ENCODE measurements around the gene PRORP. TPM values are rescaled to one million over a fixed set of nuclear protein-coding genes. Genes with fewer than 3 reads are reported as not detected.

Gene PRORP
- total and polyA plus RNA-seq, 2 of the 13 experiments (the other 11 are each of a cell fraction or from before 2014, with no cell fraction given) = 48.9 to 88.7 TPM

GRCh38 chr14:35121887-35122695 is at the start of gene PRORP, which contains the start of gene PPP2R3C (continued):
- TF ChIP-seq, protein P1, sequence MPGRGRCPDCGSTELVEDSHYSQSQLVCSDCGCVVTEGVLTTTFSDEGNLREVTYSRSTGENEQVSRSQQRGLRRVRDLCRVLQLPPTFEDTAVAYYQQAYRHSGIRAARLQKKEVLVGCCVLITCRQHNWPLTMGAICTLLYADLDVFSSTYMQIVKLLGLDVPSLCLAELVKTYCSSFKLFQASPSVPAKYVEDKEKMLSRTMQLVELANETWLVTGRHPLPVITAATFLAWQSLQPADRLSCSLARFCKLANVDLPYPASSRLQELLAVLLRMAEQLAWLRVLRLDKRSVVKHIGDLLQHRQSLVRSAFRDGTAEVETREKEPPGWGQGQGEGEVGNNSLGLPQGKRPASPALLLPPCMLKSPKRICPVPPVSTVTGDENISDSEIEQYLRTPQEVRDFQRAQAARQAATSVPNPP (CRISPR knock-in tag; IDR thresholded peaks at IDR 0.05) = peak; percentile 85; the same call in 1 of the 2 replicates
- TF ChIP-seq MXI1 (IDR thresholded peaks at IDR 0.05; ENCODE audit: borderline replicate concordance, low read depth, low read length) = peak; percentile 56; the same call in 2 of the 3 replicates
- TF ChIP-seq FOXO1 (CRISPR knock-in tag; IDR thresholded peaks at IDR 0.05) = peak; percentile 86
- peak; percentile 87; the same call in 1 of the 2 replicates for TF ChIP-seq ZNF138 (CRISPR knock-in tag; IDR thresholded peaks at IDR 0.05; ENCODE audit: low read depth)
- no peak; the same call in 1 of the 2 replicates for TF ChIP-seq DNMT3B (CRISPR knock-in tag; conservative IDR thresholded peaks at IDR 0.05)
- TF ChIP-seq, protein P2, sequence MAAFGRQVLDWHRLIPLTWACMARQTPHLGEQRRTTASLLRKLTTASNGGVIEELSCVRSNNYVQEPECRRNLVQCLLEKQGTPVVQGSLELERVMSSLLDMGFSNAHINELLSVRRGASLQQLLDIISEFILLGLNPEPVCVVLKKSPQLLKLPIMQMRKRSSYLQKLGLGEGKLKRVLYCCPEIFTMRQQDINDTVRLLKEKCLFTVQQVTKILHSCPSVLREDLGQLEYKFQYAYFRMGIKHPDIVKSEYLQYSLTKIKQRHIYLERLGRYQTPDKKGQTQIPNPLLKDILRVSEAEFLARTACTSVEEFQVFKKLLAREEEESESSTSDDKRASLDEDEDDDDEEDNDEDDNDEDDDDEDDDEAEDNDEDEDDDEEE (CRISPR knock-in tag; IDR thresholded peaks at IDR 0.05) = peak; percentile 88
- TF ChIP-seq BORCS8-MEF2B (CRISPR knock-in tag; IDR thresholded peaks at IDR 0.05) = peak; percentile 8; the same call in 1 of the 2 replicates
- peak; percentile 99 for TF ChIP-seq ZNF670 (CRISPR knock-in tag; IDR thresholded peaks at IDR 0.05; ENCODE audit: borderline replicate concordance)
- TF ChIP-seq, protein P3, sequence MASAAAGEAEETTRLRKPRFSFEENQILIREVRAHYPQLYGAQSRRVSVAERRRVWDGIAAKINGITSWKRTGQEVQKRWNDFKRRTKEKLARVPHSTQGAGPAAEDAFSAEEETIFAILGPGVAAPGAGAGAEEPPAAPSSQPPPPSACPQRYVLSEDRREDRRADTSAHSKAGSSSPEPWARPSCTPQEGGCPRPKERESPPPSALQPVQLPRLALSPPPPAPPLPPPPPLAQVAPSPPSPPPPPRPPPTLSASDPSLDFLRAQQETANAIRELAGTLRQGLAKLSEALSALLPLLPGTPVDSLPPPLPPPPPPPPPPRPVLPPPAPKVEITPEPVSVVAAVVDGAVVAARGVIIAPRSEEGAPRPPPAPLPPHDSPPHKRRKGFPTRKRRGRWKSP (CRISPR knock-in tag; IDR thresholded peaks at IDR 0.05) = peak; percentile 95; the same call in 1 of the 2 replicates
- peak; percentile 99 for TF ChIP-seq ZNF891 (CRISPR knock-in tag; IDR thresholded peaks at IDR 0.05)
- peak; percentile 100 for TF ChIP-seq ELF4 (CRISPR knock-in tag; IDR thresholded peaks at IDR 0.05; ENCODE audit: borderline replicate concordance)
- TF ChIP-seq NFATC3 (CRISPR knock-in tag; IDR thresholded peaks at IDR 0.05) = no peak; the same call in 1 of the 2 replicates
- TF ChIP-seq FOXK2 (IDR thresholded peaks at IDR 0.05) = peak; percentile 40; the same call in 1 of the 2 replicates
- no peak for TF ChIP-seq PAF1 (CRISPR knock-in tag; IDR thresholded peaks at IDR 0.05)
- TF ChIP-seq, protein P4, sequence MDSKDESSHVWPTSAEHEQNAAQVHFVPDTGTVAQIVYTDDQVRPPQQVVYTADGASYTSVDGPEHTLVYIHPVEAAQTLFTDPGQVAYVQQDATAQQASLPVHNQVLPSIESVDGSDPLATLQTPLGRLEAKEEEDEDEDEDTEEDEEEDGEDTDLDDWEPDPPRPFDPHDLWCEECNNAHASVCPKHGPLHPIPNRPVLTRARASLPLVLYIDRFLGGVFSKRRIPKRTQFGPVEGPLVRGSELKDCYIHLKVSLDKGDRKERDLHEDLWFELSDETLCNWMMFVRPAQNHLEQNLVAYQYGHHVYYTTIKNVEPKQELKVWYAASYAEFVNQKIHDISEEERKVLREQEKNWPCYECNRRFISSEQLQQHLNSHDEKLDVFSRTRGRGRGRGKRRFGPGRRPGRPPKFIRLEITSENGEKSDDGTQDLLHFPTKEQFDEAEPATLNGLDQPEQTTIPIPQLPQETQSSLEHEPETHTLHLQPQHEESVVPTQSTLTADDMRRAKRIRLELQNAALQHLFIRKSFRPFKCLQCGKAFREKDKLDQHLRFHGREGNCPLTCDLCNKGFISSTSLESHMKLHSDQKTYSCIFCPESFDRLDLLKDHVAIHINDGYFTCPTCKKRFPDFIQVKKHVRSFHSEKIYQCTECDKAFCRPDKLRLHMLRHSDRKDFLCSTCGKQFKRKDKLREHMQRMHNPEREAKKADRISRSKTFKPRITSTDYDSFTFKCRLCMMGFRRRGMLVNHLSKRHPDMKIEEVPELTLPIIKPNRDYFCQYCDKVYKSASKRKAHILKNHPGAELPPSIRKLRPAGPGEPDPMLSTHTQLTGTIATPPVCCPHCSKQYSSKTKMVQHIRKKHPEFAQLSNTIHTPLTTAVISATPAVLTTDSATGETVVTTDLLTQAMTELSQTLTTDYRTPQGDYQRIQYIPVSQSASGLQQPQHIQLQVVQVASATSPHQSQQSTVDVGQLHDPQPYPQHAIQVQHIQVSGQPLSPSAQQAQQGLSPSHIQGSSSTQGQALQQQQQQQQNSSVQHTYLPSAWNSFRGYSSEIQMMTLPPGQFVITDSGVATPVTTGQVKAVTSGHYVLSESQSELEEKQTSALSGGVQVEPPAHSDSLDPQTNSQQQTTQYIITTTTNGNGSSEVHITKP (CRISPR knock-in tag; IDR thresholded peaks at IDR 0.05; ENCODE audit: low read depth) = peak; percentile 87
- peak; percentile 75 for TF ChIP-seq ZBTB49 (CRISPR knock-in tag; IDR thresholded peaks at IDR 0.05; ENCODE audit: borderline replicate concordance)
- TF ChIP-seq TCF12 (IDR thresholded peaks at IDR 0.05) = no peak
- TF ChIP-seq TCF12 (CRISPR knock-in tag; IDR thresholded peaks at IDR 0.05) = peak; percentile 90; the same call in 1 of the 2 replicates
- TF ChIP-seq NCOA5 (CRISPR knock-in tag; IDR thresholded peaks at IDR 0.05) = peak; percentile 89; the same call in 1 of the 2 replicates

Measured in HepG2 (cell line).